SK-N-SH treated with all-trans-retinoic acid at 6 μM for 48 hours (cell line): ENCODE data around the gene MYOM1.
A peak's percentile ranks its signal among the peaks of the same experiment; 100 is the strongest.

Experiments used
- ATAC-seq: fragments of 200-7000 bp; cut with Tn5 transposase; 3 replicates; pipeline ENCODE4 v1.9.1; 2020; ENCODE audit warnings: mild to moderate bottlenecking, moderate library complexity
- ARNTL ChIP-seq: fragments of 450-650 bp; formaldehyde crosslinking; IDR thresholded peaks from 2 replicates; pipeline ENCODE4 v1.5.0; 2020; ENCODE audit warnings: low read depth, mild to moderate bottlenecking, moderate library complexity, borderline replicate concordance
- BACH2 ChIP-seq: fragments of 250-450 bp; sonication (Bioruptor Pico); IDR thresholded peaks from 2 replicates; pipeline ENCODE4 v1.9.0; 2021; ENCODE audit warnings: mild to moderate bottlenecking, borderline replicate concordance
- CREB5 ChIP-seq: fragments of 250-450 bp; sonication (Bioruptor Pico); IDR thresholded peaks from 2 replicates; pipeline ENCODE4 v1.5.1; 2020; ENCODE audit warnings: low read depth, mild to moderate bottlenecking, moderate library complexity
- CSDC2 ChIP-seq: fragments of 250-450 bp; sonication (Bioruptor Pico); IDR thresholded peaks from 2 replicates; pipeline ENCODE4 v1.5.0; 2020; ENCODE audit warnings: mild to moderate bottlenecking, moderate library complexity
- CSRNP3 ChIP-seq: fragments of 250-450 bp; sonication (Bioruptor Pico); IDR thresholded peaks from 2 replicates; pipeline ENCODE4 v1.5.1; 2021; ENCODE audit warnings: mild to moderate bottlenecking, moderate library complexity
- ESRRG ChIP-seq: fragments of 250-450 bp; sonication (Bioruptor Pico); IDR thresholded peaks from 2 replicates; pipeline ENCODE4 v1.6.1; 2021; ENCODE audit warnings: mild to moderate bottlenecking
- GLIS3 ChIP-seq: fragments of 250-450 bp; sonication (Bioruptor Pico); IDR thresholded peaks from 2 replicates; pipeline ENCODE4 v1.5.0; 2020; ENCODE audit warnings: mild to moderate bottlenecking, moderate library complexity
- ISL1 ChIP-seq: fragments of 250-450 bp; sonication (Bioruptor Pico); IDR thresholded peaks from 2 replicates; pipeline ENCODE4 v2.1.2; 2022; ENCODE audit warnings: mild to moderate bottlenecking, moderate library complexity
- PATZ1 ChIP-seq: fragments of 250-450 bp; sonication (Bioruptor Pico); IDR thresholded peaks from 2 replicates; pipeline ENCODE4 v1.8.0; 2020; ENCODE audit warnings: mild to moderate bottlenecking, moderate library complexity, borderline replicate concordance
- PPARA ChIP-seq: fragments of 250-450 bp; sonication (Bioruptor Pico); IDR thresholded peaks from 2 replicates; pipeline ENCODE4 v1.5.0; 2020; ENCODE audit warnings: mild to moderate bottlenecking, borderline replicate concordance
- RARB ChIP-seq: fragments of 250-450 bp; sonication (Bioruptor Pico); IDR thresholded peaks from 2 replicates; pipeline ENCODE4 v1.8.0; 2021; ENCODE audit warnings: mild to moderate bottlenecking, moderate library complexity
- SNAI2 ChIP-seq: fragments of 250-450 bp; sonication (Bioruptor Pico); IDR thresholded peaks from 2 replicates; pipeline ENCODE4 v1.5.0; 2020; ENCODE audit warnings: mild to moderate bottlenecking, moderate library complexity
- TCF4 ChIP-seq: fragments of 250-450 bp; sonication (Bioruptor Pico); IDR thresholded peaks from 2 replicates; pipeline ENCODE4 v1.8.0; 2021; ENCODE audit warnings: mild to moderate bottlenecking, moderate library complexity, borderline replicate concordance
- TOX ChIP-seq: fragments of 250-450 bp; sonication (Bioruptor Pico); IDR thresholded peaks from 2 replicates; pipeline ENCODE4 v1.8.0; 2021; ENCODE audit warnings: mild to moderate bottlenecking, moderate library complexity, borderline replicate concordance
- ZC3H10 ChIP-seq: fragments of 250-450 bp; sonication (Bioruptor Pico); IDR thresholded peaks from 2 replicates; pipeline ENCODE4 v1.5.1; 2021; ENCODE audit warnings: mild to moderate bottlenecking, moderate library complexity
- ZFP3 ChIP-seq: fragments of 250-450 bp; sonication (Bioruptor Pico); IDR thresholded peaks from 2 replicates; pipeline ENCODE4 v1.5.0; 2020; ENCODE audit warnings: mild to moderate bottlenecking, moderate library complexity
- ZFP30 ChIP-seq: fragments of 450-650 bp; formaldehyde crosslinking; IDR thresholded peaks from 2 replicates; pipeline ENCODE4 v1.5.0; 2022; ENCODE audit warnings: mild to moderate bottlenecking, moderate library complexity
- ZNF565 ChIP-seq: fragments of 450-650 bp; formaldehyde crosslinking; conservative IDR thresholded peaks from 2 replicates; pipeline ENCODE4 v1.5.0; 2020; ENCODE audit warnings: low read depth, mild to moderate bottlenecking, moderate library complexity
- ZNF70 ChIP-seq: fragments of 450-650 bp; formaldehyde crosslinking; IDR thresholded peaks from 2 replicates; pipeline ENCODE4 v1.5.0; 2020; ENCODE audit warnings: mild to moderate bottlenecking, moderate library complexity
- ZNF8 ChIP-seq: fragments of 450-650 bp; formaldehyde crosslinking; IDR thresholded peaks from 2 replicates; pipeline ENCODE4 v1.5.0; 2020; ENCODE audit warnings: mild to moderate bottlenecking, moderate library complexity
- TF ChIP-seq, protein P1 (sequence below): fragments of 250-450 bp; sonication (Bioruptor Pico); IDR thresholded peaks from 2 replicates; pipeline ENCODE4 v1.8.0; 2021; ENCODE audit warnings: low read depth, mild to moderate bottlenecking, moderate library complexity, borderline replicate concordance

Gene MYOM1

DNA sequence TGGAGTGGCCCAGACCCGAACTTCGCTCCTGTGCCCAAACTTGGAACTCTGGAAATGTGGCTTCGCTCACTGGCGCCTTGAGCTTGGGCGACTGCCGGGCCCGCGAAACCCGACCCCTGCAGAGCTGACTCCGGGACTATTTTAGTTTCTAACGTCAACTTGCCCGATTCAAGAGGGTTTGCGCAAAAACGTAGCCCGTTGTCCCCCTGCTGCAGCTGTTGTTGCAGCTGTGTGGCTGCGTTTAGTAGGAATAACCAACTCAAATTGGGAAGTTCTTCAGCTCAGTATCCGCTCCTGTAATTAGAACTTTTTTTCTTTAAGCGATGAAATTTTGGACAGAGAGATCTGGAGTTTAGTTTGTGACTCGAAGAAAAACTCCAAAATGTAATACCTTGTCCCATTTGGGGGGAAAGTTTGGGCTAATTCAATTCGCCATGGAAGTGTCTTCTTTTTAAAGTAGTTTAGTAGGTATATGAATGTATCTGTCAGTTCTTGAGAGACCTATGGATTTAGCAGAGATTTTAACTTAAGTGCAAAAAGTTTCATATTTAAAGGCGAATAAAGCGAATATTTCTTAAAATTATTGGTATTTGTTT is 28.4 kb upstream of the MYOM1 start (continued):
- TF ChIP-seq CSRNP3 (CRISPR knock-in tag) (no peak), ZFP3 (CRISPR knock-in tag) (no peak), TOX (CRISPR knock-in tag) (no peak), ZNF8 (no peak), GLIS3 (CRISPR knock-in tag) (no peak), ARNTL (CRISPR knock-in tag) (no peak), ISL1 (CRISPR knock-in tag) (no peak), CSDC2 (CRISPR knock-in tag) (no peak), ZFP30 (no peak), BACH2 (CRISPR knock-in tag) (no peak), ZC3H10 (CRISPR knock-in tag) (no peak)

DNA sequence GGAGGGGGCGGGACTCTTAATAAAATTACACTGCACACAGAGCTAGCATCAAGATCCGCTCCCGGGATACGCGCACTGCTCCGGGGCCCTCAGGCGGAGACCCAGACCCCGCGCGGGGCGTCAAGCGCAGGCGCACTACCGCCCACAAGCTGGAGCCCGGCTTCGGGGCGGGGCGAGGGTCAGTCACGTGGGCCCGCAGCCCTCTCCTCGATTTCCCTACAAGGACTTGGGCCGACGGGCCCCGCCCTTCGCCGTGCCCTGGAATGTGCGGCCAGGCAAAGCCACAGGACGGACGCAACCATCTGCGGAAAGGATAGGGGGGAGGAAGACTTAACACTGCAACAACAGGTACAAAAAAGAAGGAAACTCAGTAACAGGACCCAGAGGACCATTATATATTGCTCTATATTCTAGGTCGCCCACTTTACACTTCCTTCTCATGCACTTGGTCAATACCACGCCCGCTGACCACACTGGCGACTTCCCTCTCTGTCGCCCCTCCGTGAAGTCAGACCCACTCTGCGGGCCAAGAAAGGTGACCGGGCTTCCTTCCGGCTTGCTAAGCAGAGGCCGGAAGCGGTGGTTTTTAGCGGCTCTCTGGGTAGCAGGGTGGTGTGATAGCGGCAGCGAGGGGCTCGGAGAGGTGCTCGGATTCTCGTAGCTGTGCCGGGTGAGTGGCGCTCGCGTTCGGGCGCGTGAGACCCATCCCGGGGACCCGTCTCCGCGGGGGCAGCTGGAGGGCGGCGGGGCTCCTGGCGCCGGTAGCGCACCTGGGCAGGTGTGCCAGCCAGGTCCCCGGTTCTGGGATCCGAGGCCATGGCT is 27.7 kb upstream of the MYOM1 start, which contains the start of gene MYL12A:
Gene MYL12A, plus strand, starts transcription at position 562 of the 822 bp plus-strand sequence. CDS start 5,447 bp downstream, outside the sequence.
- TF ChIP-seq RARB (peak; percentile 54; the same call in 1 of the 2 replicates), TOX (CRISPR knock-in tag) (peak; percentile 51; the same call in 1 of the 2 replicates), ZNF8 (no peak)
- TF ChIP-seq, all 23 proteins: peak for 2
- peak; percentile 83 for ATAC-seq

DNA sequence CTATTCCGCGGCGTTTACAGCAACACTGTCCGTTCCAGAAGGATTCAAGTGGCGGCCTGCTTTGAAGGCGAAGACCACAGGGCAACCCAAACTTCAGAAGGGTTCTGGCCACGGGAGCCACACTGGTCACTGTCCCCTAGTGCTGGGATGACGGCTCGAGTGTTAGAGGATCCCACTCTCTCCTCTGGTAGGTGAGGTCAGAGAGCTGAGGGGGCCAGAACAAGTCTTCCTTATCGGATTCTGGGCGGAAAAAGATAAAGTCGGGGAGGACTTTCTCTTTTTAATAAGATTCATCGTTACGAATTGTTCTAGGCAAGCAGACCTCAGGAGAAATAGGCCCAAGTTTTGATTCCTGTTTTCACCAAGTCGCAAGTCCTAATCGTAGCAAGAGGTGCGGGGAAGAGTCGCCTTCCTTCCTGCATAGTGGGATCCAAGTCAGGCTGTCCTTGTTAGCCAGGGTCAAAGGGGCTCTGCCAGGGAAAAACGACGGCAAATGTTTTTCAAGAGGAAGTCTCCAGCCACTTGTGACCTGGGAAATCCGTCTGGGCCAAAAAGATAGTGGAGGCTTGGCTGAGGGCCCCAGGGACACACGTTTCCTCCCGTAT is 27.0 kb upstream of the MYOM1 start:
- ATAC-seq: no peak
- TF ChIP-seq ZNF8 (0 out of 2 replicates have a peak, but pooled peaks have one; percentile 4), ARNTL (CRISPR knock-in tag) (no peak), ESRRG (CRISPR knock-in tag) (no peak)
- TF ChIP-seq, all 23 proteins: peak for 1

- ATAC-seq: peak; percentile 76
- TF ChIP-seq SNAI2 (CRISPR knock-in tag) (no peak), PPARA (CRISPR knock-in tag) (no peak), GLIS3 (CRISPR knock-in tag) (no peak), ZFP30 (no peak), RARB (no peak), CSRNP3 (CRISPR knock-in tag) (no peak), ZC3H10 (CRISPR knock-in tag) (no peak), TOX (CRISPR knock-in tag) (no peak), TCF4 (no peak)
These were observed 26.3 kb upstream of the MYOM1 start for GRCh38 chr18:3245853-3246634.

- no peak for ATAC-seq
- TF ChIP-seq ZFP3 (CRISPR knock-in tag): no peak
- TF ChIP-seq CREB5 (CRISPR knock-in tag): no peak
- TF ChIP-seq, protein P1, sequence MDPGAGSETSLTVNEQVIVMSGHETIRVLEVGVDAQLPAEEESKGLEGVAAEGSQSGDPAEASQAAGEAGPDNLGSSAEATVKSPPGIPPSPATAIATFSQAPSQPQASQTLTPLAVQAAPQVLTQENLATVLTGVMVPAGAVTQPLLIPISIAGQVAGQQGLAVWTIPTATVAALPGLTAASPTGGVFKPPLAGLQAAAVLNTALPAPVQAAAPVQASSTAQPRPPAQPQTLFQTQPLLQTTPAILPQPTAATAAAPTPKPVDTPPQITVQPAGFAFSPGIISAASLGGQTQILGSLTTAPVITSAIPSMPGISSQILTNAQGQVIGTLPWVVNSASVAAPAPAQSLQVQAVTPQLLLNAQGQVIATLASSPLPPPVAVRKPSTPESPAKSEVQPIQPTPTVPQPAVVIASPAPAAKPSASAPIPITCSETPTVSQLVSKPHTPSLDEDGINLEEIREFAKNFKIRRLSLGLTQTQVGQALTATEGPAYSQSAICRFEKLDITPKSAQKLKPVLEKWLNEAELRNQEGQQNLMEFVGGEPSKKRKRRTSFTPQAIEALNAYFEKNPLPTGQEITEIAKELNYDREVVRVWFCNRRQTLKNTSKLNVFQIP (CRISPR knock-in tag): no peak
- TF ChIP-seq PATZ1 (CRISPR knock-in tag): no peak
- no peak for TF ChIP-seq ZNF565 (CRISPR knock-in tag)
- no peak for TF ChIP-seq ZNF70 (CRISPR knock-in tag)
These were observed 25.4 kb upstream of the MYOM1 start for GRCh38 chr18:3245185-3245564.
